HG02938 (cell line): Measurements from ENCODE around the gene COLEC12.
"Not testable (repeated sequence)": the region's sequence is repeated elsewhere in the genome, so short reads cannot be mapped to it uniquely, and the experiment has no call there.

ENCODE experiments used
- ATAC-seq: cut with Tn5 transposase; IDR thresholded peaks from one replicate; pipeline ENCODE4 v1.9.1; 2021; ENCODE audit warnings: mild to moderate bottlenecking, moderate library complexity; ENCODE audit not compliant: unreplicated experiment

Gene COLEC12

GRCh38 chr18:294566-294965, 205.9 kb downstream of the COLEC12 start:
- no peak for ATAC-seq

- ATAC-seq: no peak
Measured at GRCh38 chr18:293536-293935, 207.0 kb downstream of the COLEC12 start.

- ATAC-seq: no peak
Measured at GRCh38 chr18:292271-292670, 208.2 kb downstream of the COLEC12 start.

- ATAC-seq: not testable (repeated sequence)
Measured at GRCh38 chr18:289970-290369, 210.5 kb downstream of the COLEC12 start.

- ATAC-seq: no peak
Measured at GRCh38 chr18:289026-289425, 211.5 kb downstream of the COLEC12 start.

GRCh38 chr18:286515-287310, 213.8 kb downstream of the COLEC12 start:
- no peak for ATAC-seq

GRCh38 chr18:285817-286216, 214.7 kb downstream of the COLEC12 start:
- ATAC-seq: no peak

- ATAC-seq: no peak
Measured at GRCh38 chr18:275486-275885, 225.0 kb downstream of the COLEC12 start.

- no peak for ATAC-seq
Measured at GRCh38 chr18:274313-274712, 226.2 kb downstream of the COLEC12 start.

- ATAC-seq: no peak
Measured at GRCh38 chr18:273525-273924, 227.0 kb downstream of the COLEC12 start.

- ATAC-seq: no peak
Measured at GRCh38 chr18:272650-273049, 227.9 kb downstream of the COLEC12 start.

GRCh38 chr18:269480-270095, 230.9 kb downstream of the COLEC12 start:
- ATAC-seq: no peak

- ATAC-seq: peak; percentile 90
Measured at GRCh38 chr18:267688-268552, 232.6 kb downstream of the COLEC12 start, which contains the start of gene THOC1. THOC1 (minus strand) TSS chr18:268047; CDS start chr18:268019, 28 bp downstream.

GRCh38 chr18:267380-267687, 233.2 kb downstream of the COLEC12 start:
- peak; percentile 23 for ATAC-seq
